ENCODE measurements around the gene RASAL1.

RASAL1 gene

DNA sequence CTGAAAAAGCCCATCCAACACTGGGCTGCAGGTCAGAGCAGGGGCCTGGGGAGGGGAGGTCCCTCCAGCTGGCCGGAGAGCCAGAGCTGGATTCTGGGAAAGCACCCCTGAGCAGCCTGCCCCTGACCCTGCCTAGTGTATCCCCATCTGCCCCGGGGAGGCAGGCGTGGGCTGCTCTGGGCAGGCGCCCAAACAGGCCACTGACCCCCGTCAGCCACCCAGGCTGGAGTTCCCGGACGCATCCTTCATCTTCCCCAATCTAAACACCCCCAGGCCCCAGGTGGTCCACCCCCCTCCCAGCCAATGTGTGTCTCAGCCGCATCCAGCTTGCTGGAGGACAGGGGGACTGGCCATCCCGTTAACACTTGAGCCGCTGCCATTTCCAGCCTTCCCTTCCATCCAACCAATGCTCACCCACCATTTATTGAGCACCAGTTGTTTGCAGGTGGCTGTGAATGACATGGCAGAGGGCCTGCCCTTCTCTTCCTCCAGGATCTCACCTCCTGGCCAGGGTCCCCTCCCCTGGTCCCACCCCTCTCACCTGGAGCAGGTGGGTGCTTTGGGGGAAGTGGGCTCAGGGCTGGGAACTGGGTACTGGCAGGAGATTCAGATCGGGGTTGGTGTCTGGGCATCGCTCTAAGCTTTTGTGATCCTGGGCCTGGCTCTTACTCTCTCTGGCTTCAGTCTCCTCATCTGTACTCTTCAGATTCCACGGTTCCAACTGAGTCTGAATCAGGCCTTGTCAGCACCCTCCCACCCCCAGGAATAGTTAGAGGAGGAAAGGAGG lies 79.8 kb downstream of the RASAL1 start:
- no peak for DNase-seq

DNA sequence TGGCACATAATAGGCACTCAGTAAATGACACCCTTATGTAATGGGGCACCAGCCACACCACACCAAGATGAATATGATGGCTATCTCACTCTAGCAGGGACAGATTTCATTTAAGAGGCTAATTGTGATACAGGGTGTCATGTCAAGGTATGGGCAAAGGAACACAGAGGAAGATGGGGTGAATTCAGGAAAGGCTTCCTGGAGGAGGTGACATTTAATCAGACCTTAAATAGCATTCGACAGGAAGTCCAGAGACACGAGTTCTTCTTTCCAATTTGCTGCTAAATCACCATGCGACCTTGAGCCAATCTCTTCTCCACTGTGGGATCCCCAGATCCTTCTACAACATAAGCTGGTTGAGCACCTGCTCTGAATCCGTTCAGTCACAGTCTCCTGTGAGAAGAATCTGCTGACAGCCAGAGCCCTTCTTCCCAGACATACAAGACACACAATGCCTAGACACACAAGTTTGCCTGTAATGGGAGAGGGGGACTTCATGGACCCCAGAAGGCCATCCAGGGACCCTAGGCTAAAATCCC lies 80.5 kb downstream of the RASAL1 start:
- no peak for DNase-seq

DNA sequence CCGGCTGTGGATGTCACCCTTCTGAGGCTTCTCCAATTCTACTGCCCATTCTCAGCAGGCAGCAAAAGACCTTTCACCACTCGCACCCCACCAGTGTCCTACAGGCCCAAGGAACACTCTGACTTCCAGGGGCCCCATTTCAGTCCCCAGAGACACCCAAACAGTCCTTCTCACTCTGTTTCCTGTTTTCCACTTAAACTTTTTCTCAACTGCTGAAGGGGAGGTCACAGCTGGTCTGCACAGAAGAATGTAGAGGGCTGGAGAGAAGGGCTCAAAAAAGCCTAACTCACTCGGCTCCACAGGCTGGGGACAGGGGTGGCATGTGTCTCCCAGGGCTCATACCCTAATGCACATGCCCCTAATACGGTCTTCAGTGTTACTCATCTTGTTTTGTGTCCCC lies 83.2 kb downstream of the RASAL1 start:
- no peak for DNase-seq

DNA sequence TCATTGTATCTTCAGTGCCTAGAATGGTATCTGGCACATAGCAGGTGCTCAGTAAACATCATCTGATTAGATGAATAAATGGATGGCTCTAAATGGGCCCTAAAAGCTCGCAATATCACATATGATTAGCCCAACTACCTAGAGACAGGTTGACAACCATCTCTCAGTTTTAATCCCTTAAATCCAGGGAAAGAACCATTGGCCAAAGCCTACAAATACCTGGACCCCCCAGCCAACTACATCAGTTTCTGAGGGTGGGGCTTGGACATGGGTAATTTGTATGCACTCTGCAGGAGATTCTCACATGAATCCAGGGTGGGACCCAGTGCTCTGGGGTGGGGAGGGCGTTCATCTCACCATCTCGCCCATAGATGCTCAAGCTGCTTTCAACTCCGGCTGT lies 83.8 kb downstream of the RASAL1 start:
- no peak for DNase-seq

DNA sequence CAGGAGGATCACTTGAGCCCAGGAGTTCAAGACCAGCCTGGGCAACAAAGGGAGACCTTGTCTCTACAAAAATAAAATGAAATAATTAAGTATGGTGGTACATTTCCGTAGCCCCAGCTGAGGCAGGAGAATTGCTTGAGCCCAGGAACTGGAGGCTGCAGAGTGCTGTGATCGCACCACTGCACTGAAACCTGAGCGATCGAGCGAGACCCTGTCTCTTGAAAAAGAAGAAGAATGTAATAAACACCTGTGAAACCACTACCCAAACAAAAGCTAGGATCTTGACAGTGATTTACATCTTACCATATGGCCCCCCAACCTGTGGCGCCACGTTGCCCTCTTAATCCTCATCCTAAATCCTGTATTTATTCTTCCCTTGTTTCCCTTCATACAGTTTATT lies 84.8 kb downstream of the RASAL1 start:
- DNase-seq: no peak

DNA sequence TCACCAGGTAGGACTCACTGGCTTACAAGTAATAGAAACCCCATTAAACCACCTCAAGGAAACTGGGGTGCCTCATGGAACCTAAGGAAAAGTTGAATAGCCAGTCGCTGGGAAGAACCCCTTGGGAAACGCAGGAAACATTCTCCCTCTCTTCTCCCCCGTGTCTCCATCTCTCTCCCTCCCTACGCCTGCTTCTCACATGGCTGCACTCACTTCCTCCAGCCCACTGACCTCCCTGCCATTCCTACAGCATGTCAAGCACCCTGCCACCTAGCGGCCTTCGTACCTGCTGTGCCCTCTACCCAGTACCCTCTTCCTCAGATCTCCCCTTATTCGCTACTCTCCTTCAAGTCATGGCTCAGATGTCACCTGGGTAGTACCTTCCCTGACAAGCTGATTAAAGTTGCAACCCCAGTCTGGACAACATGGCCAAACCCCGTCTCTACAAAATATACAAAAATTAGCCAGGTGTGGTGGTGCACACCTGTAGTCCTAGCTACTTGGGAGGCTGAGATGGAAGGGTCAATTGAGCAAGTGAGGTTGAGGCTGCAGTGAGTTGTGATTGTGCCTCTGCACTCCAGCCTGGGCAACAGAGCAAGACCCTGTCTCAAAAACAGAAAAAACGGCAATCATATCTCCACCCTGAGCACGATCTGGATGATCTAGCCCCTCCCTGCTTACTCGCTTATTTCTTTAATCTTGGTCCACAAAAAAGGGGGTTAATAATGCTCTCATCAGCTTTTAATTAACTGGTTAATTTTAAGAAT lies 85.4 kb downstream of the RASAL1 start:
- DNase-seq: no peak
